Measurements from ENCODE around the gene BTN1A1.
"Not testable (repeated sequence)": the region's sequence is repeated elsewhere in the genome, so short reads cannot be mapped to it uniquely, and the experiment has no call there.

The BTN1A1 gene

DNA sequence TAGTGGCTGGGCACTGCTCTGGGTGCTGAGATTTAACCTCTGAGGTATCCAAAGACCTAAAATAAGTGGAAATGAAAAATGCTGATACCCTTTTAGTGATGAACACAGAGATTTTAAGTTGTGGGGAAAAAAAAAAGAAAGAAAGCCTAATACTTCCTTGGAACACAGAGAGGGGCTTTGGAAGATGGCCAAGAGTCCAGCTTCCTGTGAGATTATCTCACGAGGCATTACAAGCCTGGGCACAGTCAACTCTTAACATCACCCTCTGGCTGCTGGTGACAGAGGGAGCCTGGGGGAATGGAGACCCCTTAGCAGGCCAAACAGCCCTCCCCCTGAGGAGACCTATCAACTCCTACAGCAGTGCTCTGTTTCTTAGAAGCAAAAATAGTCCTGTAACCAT is 22.7 kb upstream of the BTN1A1 start:
- no peak for DNase-seq

DNA sequence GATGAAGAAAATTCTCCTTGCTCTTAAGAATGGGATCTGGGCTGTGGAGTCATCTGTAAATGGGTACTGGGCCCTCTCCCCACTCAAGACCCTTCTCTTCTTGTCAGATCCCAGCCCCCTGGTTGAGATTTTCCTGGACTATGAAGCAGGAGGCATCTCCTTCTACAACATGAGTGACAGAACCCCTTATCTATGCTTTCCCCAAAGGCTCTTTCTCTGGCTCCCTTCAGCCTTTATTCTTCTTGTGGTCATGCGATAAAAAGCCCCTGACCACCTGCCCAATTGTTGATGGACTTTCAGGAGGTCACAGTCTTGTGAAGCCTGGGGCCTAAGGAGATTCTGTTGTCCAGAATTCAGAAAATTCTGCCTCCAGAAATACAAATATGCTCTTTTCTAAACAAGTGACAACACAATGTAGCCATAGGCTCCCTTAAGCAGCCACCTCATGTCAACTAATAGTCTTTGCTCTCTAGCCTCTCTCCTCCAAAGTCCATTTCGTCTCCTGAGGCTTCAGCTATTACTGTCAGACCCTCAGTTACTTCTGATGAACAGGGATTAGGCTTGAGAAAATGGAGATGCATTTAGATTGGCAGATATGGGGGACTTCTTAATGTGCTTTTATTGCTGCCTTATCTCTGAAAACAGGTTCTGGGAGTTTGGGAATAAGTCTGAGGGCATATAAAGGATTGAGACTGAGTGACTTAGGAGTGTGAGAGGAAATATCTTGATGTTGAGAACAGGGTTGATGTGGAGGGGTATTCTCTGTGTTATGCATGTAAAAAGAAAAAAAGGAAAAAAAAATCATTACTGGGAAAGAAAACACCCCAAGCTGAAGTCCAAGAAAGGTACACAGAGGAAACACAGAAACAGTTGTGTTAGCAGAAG is 21.8 kb upstream of the BTN1A1 start:
- DNase-seq = no peak

DNA sequence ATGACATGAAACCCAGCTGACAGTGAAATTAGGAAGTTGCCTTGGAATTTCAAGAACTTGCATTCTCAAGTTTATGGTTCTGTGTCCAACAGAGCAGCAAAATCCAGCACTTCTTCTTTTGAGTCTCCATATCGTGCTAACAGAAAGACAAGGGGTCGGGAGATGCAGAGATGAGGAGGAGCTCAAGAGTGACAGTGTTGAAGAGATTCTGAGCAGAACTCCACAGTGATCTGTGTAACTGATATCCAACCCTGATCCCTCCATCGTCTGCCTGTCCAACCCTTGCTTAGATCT is 21.2 kb upstream of the BTN1A1 start:
- no peak for DNase-seq

DNA sequence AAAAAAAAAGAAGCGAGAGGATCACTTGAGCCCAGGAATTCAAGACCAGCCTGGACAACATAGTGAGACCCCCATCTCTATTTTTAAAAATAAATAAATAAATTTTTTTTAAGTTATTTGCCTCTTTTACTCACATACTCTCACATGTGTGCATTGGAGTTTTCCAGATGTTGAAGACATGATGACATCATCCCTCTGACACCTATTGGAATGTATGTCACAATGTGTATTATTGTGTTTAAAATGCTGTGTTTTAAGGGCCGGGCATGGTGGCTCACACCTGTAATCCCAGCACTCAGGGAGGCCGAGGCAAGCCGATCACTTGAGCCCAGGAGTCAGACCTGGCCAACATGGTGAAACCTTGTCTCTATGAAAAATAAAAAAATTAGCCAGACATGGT is 17.8 kb upstream of the BTN1A1 start:
- no peak for DNase-seq

DNA sequence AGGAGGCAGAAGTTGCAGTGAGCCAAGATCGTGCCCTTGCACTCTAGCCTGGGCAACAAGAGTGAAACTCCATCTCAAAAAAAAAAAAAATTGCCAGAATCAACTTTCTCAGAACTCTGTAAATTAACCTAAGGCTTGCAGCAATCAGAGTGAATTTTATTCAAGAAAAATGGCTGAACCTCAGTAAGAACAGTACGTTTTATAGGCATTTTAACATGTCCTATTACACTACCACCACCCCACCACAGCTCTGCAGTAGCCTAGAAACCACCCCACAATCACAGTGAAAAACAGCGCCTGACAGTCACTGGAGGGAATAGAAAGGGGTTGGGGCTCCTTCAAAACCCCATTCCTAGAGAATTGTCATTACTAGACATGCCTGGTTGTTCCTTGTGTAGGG is 16.4 kb upstream of the BTN1A1 start:
- DNase-seq = no peak

DNA sequence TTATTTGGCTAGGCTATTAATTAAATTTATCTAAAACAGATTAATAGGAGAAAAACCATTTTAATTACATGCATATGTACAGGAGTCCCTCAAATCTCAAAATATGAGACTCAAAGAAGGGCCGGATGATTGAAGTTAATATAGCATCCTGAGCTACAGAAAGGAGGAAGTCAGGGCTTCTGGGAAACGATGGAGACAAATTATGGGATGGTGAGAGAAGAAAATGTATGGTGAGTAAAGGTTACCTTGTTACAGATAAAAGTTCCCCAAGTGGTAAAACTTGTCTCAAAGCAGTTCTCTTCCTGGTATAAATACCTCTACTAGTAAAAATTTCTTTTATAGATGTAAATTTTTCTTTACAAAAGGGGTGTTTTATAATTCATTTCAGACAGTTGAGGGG is 15.9 kb upstream of the BTN1A1 start:
- no peak for DNase-seq

DNA sequence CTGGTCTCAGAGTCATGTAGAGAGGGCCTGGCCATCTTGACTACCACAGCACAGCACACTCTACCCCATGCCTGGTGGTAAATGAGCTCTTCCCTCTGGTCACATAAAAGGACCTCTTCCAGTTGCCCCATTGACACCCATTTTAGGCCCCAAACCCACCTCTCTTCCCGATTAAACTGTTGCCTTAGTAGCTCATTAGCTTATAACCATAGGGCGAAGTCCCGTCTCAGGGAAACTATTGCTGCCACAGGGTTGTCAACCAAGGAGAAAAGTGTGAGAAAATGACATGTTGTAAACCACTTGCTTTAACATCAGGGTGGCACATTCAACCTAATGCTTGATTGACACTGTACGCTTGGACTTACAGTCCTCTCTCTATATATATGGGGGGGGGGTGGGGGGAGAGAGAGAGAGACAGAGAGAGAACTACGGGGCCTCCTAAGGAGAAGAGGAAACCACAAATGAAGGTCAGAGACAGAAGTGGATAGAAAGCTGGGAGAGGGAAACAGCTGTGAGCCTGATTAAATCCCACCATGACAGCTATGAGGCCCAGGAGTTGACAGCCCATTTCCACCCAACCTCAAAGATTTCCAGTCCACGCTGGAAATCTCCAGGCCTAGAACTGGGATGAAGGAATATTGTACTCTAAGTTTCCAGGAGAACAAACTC is 14.9 kb upstream of the BTN1A1 start:
- DNase-seq = no peak

DNA sequence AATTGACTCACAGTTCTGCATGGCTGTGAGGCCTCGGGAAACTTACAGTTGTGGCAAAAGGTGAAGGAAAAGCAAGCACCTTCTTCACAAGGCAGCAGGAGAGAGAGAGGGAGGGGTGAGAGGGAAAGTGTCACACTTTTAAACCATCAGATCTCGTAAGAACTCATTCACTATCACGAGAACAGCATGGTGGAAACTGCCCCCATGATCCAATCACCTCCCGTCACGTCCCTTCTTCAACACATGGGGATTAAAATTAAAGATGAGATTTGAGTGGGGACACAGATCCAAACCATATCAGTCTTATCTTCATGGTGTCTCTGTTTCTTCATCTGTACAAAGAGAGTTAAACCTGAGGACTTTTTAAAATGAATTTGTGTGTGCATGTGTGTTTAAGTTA is 13.7 kb upstream of the BTN1A1 start:
- DNase-seq = no peak

DNA sequence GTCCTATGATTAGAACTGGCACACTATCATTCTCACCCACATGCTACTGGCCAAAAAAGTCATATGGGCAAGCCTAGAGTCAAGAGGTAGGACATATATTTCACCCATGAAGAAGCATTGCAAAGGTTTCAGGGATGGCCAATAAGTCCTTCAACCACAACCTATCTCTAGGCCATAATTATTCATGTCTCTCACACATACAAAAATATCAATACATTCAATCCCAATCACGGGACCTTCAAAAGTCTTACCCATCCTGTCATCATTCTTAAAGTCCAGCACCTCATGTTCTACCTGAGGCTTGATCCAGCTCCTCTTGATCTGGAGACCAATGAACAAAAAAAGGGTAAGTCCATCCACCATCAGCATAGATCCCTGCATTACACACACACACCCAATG is 12.6 kb upstream of the BTN1A1 start:
- DNase-seq = no peak

DNA sequence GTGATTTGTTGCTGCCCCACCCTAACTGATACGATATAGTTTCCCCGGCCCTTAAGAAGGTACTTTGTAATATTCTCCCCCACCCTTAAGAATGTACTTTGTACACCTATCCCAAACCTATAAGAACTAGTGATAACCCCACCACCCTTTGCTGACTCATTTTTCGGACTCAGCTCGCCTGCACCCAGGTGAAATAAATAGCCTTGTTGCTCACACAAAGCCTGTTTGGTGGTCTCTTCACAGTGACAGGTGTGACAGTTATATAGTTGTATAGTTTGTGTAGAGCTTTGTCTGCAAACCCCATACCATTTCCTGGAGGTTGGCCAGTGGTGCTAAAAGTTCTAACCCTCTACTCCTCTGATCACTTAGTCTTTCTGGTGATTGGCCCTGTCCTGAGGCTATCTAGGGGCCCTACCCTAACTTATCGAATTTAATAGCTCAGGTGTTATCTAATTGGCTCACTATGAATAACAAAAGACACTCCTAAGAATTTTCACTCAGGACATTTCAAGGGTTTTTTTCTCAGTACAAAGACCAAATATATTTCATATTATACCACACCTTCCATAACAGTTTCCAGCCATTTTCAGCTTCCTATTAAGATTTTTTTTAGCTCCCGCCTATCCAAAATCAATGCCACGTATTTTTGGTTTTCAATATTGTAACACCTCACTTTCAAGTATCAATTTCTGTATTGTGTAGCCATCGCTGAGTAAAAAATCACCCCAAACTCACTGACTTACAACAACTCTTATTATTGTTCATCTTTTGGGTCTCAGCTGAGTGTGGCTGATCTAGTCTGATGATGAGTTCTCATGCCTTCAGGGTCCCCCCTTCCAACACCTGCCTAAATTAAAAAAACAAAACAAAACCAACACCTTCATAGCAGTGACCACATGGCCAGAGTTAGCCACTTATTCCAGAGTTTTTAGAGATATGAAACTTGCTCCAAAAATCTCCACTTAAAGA is 9.8 kb upstream of the BTN1A1 start:
- DNase-seq = no peak

DNA sequence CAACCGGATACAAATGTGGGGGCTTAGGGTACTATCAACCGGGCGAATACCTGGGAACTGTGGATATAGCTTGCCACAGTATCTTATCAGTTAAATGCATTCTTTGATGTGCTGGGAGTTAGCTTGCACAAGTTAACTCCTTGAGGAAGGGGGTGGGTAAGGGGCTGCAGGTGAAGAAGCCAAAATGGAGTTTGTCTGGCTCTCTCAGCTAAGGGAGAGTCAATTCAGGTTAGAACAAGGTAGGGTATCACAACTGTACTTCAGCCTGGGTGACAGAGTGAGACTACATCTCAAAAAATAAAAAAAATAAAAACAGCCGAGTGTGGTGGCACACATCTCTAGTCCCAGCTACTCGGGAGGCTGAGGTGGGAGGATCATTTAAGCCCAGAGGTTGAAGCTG is 8.5 kb upstream of the BTN1A1 start:
- no peak for DNase-seq

DNA sequence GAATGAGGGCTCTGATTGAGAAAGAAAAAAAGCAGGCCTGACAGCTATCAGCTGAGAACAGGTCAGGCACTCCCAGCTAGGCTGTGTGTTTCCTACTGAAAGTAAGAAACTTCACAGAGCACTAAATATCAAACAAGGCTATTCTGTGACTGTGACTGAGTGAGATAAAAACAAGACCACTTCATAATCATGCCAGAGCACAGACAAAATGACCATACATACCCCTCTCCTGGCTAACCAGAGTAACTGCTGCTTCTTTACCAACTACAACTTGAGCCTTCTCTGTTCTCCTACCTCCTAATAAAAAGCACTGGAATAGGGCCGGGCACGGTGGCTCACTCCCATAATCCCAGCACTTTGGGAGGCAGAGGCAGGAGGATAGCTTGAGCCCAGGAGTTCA is 6.8 kb upstream of the BTN1A1 start:
- no peak for DNase-seq

DNA sequence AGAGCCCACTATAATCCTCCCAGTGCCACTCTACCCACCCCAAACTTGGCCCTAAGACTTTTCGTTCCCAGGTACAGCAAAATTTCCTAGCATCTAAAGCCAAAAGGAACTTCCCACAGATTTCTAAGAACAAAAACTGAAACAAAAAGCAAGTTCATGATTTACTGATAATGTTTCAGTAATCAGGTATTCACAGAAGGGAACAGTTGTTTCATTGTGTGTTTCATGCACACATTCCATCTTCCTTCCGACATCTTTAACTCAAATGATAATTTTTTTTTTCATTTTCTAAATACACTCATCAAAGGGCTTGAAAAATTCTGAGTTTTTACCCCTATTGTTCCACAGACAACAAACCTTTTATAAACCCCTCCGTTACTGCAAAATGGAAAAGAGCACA is 6.0 kb upstream of the BTN1A1 start:
- no peak for DNase-seq

DNA sequence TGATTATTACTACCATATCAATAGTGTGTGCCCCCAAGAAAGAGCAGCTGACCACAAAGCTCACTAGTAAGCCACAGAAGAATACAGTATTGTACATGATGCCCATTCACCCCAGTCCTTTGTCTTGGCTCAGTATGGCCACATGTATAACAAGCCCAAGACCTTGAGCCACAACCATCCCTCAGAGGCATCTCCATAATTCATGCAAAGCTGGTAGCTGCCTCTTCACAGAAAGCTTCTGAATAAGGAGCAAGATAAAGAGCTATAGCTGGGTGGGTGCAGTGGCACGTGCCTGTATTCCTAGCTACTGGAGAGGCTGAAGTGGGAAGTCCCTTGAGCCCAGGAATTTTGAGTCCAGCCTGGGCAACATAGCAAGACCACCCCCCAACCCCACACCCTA is 4.8 kb upstream of the BTN1A1 start:
- DNase-seq = no peak

DNA sequence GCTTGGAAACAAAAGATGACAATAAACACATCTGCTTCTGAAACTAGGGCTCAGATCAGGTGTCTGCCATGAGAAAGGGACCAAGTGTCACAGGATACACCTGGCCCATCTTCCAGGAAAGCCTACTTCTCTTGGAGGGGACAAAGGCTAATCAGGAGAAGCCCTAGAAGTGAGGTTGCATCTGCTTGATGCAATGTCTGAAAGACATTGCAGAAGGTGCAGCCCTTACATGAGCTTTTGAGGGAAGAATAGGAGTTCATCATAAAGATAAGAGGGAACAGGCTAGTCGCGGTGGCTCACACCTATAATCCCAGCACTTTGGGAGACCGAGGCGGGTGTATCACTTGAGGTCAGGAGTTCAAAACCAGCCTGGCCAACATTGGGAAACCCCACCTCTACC is 2.5 kb upstream of the BTN1A1 start:
- no peak for DNase-seq

DNA sequence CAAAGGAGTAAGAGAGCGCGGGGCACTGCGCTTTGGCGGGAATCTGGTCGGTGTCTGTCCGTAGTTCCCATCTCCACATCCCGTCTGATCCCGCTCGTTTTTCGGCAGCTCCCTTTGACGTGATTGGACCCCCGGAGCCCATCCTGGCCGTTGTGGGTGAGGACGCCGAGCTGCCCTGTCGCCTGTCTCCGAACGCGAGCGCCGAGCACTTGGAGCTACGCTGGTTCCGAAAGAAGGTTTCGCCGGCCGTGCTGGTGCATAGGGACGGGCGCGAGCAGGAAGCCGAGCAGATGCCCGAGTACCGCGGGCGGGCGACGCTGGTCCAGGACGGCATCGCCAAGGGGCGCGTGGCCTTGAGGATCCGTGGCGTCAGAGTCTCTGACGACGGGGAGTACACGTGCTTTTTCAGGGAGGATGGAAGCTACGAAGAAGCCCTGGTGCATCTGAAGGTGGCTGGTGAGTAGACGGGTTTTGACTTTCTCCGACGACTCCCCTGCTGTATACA is 1.4 kb downstream of the BTN1A1 start:
- no peak for DNase-seq

DNA sequence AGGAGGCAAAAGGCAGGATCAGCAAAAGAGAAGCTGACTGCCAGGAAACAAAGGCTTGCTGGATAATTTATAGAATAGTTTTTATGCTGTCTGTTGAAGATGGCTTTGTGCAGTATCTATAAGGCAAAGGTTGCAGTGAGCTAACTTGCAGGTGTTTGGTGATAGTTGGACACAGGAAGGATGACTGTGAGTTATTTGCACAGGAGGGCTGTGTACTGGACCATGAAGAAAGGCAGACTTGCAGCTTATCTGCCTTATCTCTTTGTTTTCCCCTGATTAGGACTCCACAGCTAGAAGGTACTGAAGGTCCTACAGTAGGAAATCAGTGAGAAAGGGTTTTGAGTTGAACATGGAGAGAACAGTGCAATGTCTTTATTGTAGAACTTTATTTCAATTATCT is 2.1 kb downstream of the BTN1A1 start:
- peak; percentile 57 for DNase-seq

DNA sequence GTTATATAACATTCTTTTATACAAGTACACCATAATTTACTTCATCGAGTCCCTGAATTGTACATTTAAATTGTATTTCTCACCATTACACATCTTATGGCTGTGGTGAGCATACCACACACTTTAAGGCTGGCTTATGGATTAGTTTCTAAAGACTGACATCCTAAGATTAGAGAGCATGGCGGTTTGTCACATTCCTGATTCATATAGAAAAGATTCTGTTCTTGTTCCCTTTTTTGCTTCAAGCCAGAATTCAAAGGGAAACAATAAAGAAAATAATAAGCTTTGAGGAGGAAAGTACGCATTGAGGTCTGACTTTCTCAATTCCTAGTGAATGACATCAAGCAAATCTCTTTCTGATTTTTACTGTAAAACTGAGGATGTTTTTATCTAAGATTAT is 2.5 kb downstream of the BTN1A1 start:
- DNase-seq = no peak

DNA sequence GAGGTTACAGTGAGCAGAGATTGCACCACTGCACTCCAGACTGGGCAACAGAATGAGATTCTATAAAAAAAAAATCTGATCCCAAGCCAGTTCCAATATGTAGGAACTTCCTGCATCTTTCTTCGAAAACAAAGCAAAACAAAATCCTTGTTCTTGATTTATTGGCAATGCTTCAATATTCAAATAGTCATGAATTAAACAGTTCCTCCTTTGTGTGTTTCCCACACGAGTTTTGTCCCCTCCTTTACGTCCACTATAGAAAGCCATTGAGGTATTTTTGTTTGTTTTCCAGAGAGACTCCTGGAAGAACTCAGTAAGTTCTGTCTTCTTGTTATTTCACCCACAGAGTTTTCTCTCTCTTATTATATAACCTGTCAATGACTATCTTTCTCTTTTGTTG is 7.6 kb downstream of the BTN1A1 start:
- no peak for DNase-seq

DNA sequence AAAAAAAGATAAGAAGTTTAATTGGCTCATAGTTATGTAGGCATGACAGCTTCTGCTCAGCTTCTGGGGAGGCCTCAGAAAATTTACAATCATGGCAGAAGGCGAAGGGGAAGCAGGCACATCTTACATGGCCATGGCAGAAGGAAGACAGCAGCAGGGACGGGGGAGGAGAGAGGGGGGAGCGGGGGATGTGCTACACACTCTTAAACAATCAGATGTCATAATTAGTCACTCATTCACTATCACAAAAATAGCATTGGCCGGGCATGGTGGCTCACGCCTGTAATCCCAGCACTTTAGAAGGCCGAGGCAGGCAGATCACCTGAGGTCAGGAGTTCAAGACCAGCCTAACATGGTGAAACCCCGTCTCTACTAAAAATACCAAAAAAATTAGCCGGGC is 10.9 kb downstream of the BTN1A1 start:
- not testable (repeated sequence) for DNase-seq

DNA sequence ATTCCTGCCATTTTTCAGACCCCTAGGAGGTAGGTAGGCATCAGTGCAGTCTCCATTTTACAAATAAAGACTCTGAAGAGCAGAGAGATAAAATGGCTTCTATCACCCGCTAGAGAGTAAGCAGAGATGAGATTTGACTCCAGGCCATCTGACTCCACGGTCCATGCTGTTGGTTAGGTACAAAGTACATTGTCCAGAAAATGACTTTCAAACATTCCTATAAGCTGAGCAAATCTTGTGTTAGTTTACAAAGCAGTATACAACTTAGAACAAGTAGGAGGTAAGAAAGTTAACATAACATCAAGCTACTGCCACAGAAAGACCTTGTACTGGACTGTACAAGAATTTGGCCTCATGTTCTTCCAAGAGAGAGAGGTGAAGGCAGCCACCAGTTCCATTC is 14.9 kb downstream of the BTN1A1 start:
- no peak for DNase-seq

DNA sequence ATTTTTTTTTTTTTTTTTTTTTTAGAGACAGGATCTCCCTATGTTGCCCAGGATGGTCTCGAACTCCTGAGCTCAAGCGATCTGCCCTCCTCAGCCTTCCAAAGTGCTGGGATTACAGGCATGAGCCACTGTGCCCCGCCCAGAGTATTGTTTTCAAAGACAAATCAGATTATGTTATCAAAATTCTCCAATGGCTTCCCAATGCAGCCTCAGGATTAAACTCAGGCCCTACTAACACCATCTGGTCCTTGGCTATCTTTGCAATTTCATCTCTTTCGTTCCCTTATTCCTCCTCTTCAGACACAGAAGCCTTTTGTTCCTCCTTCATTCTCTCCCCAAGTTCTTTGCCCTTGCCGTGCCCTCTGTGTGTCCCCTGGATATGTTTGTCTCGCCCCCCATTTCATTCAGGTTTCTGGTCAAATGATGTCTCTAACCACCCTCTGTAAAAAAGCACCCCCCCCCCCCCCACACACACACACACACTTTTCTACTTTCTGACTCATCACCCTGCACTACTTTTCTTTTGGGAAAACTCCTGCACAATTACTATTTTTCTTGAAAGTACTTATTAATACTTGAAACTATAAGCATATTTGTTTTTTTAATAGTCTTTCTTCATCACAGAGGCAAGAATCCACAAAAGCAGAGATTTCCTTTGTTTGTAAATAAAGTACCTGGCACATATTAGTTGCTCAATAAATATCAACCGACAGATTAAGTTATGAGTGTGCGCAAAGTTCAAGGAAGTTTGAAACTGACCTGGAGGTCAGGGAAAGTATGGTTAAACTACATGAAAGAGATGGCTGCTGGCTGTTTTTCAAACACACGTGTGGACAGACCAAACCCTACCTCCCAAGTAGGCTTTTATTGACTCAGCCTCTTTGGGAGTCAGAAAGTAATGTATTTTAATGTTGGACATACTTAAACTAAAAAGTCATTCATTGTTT is 16.7 kb downstream of the BTN1A1 start:
- DNase-seq = no peak
